Thyroid gland (tissue), 4 donors: ENCODE results near the gene MAGOH.

Experiments
- POLR2A ChIP-seq, 2 donors: fragments of 450-650 bp; IDR thresholded peaks; one replicate each; pipeline ENCODE4 v1.6.1; 2017; ENCODE audit warnings: antibody characterized with exemption in 2 of 2, mild to moderate bottlenecking in 2 of 2, moderate library complexity in 1 of 2
- TF ChIP-seq, protein P1 (sequence below), 6 experiments: fragments of 200-600 bp in 3 of 6; fragments of 450-650 bp in 3 of 6; sonication (generic) in 3 of 6; IDR thresholded peaks; one replicate each; pipeline ENCODE4 v1.5.1; 2016 to 2019; ENCODE audit warnings: antibody characterized with exemption in 6 of 6, mild to moderate bottlenecking in 2 of 6, inconsistent platforms in 1 of 6, moderate library complexity in 1 of 6

GRCh38 chr1:53262000-53262399 is 23.7 kb upstream of the MAGOH start:
- TF ChIP-seq, protein P1, sequence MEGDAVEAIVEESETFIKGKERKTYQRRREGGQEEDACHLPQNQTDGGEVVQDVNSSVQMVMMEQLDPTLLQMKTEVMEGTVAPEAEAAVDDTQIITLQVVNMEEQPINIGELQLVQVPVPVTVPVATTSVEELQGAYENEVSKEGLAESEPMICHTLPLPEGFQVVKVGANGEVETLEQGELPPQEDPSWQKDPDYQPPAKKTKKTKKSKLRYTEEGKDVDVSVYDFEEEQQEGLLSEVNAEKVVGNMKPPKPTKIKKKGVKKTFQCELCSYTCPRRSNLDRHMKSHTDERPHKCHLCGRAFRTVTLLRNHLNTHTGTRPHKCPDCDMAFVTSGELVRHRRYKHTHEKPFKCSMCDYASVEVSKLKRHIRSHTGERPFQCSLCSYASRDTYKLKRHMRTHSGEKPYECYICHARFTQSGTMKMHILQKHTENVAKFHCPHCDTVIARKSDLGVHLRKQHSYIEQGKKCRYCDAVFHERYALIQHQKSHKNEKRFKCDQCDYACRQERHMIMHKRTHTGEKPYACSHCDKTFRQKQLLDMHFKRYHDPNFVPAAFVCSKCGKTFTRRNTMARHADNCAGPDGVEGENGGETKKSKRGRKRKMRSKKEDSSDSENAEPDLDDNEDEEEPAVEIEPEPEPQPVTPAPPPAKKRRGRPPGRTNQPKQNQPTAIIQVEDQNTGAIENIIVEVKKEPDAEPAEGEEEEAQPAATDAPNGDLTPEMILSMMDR (IDR thresholded peaks at IDR 0.05), result no peak
- TF ChIP-seq POLR2A (IDR thresholded peaks at IDR 0.05), result no peak
